Sigmoid colon (tissue), 7 donors: ENCODE measurements around the gene FOXG1. TPM values are rescaled to one million over a fixed set of nuclear protein-coding genes. Genes with fewer than 3 reads are reported as not detected.

ENCODE experiments used
- DNase-seq: peaks from one replicate; pipeline ENCODE4 v3.0.0-alpha.2; 2019
- H3K27ac ChIP-seq, 4 donors: fragments of 200-600 bp; sonication (generic); one replicate each; pipeline ENCODE4 v1.5.1; 2016 to 2019; ENCODE audit warnings: mild to moderate bottlenecking in 1 of 4
- H3K27me3 ChIP-seq, 3 donors: fragments of 200-600 bp; sonication (generic); one replicate each; pipeline ENCODE4 v1.5.1; 2019; ENCODE audit warnings: mild to moderate bottlenecking in 1 of 3
- H3K36me3 ChIP-seq, 4 donors: fragments of 200-600 bp; sonication (generic); one replicate each; pipeline ENCODE4 v1.5.1; 2016 to 2019
- H3K4me1 ChIP-seq, 4 donors: fragments of 200-600 bp; sonication (generic); one replicate each; pipeline ENCODE4 v1.5.1; 2017 to 2019
- H3K4me3 ChIP-seq, 4 donors: fragments of 200-600 bp; sonication (generic); one replicate each; pipeline ENCODE4 v1.5.1; 2017 to 2019; ENCODE audit warnings: mild to moderate bottlenecking in 2 of 4, moderate library complexity in 1 of 4
- H3K9me3 ChIP-seq, 4 donors: fragments of 200-600 bp in 3 of 4; sonication (generic) in 3 of 4; one replicate each; pipeline versions ENCODE4 v1.5.1 to v1.6.1; 2013 to 2019
- EP300 ChIP-seq, 4 donors: sonication (generic); formaldehyde crosslinking; IDR thresholded peaks; one replicate each; pipeline ENCODE4 v1.6.1; 2017; ENCODE audit warnings: antibody characterized with exemption in 4 of 4
- POLR2A ChIP-seq, 2 donors: fragments of 450-650 bp; IDR thresholded peaks; one replicate each; pipeline ENCODE4 v1.6.1; 2016; ENCODE audit warnings: antibody characterized with exemption in 2 of 2, mild to moderate bottlenecking in 2 of 2, moderate library complexity in 2 of 2
- POLR2AphosphoS5 ChIP-seq, 4 donors: sonication (generic); formaldehyde crosslinking; IDR thresholded peaks; one replicate each; pipeline ENCODE4 v1.6.1; 2017; ENCODE audit warnings: antibody characterized with exemption in 4 of 4
- WGBS, 2 donors: extraction: QIAGEN DNeasy Blood & Tissue Kit; methylation state at CpG; one replicate each; pipeline ENCODE4 v1.1.7; 2013; 5-methylcytosine and 5-hydroxymethylcytosine counted together
- intact Hi-C: fragments of 100-400 bp; cut with DNase I; formaldehyde crosslinking; loops from one replicate; pipeline ENCODE4 v1.15.1; 2023
- polyA plus RNA-seq, 3 donors: library from polyadenylated mRNA; stranded (reverse); fragments of 200-250 nt; gene quantifications; one replicate each; pipeline ENCODE4 v1.2.3, GENCODE V29; 2013
- total RNA-seq, 4 donors: library from RNA; depleted of rRNA; stranded (reverse); fragments of >200 nt; gene quantifications; one replicate each; pipeline ENCODE4 v1.1.0, GENCODE V29; 2016
- TF ChIP-seq, protein P1 (sequence below), 4 experiments: fragments of 450-650 bp in 3 of 4; fragments of 200-600 bp in 1 of 4; IDR thresholded peaks; one replicate each; pipeline ENCODE4 v1.5.1; 2016 to 2019; ENCODE audit warnings: antibody characterized with exemption in 4 of 4, mild to moderate bottlenecking in 3 of 4, moderate library complexity in 2 of 4
- donor health status: healthy with polysubstance abuse.
- donor health status: Bipolar disorder and iron deficiency.
- donor health status: healthy.

The FOXG1 gene
- total and polyA plus RNA-seq, 7 donors, result 0.03 TPM; not detected in 6

DNA sequence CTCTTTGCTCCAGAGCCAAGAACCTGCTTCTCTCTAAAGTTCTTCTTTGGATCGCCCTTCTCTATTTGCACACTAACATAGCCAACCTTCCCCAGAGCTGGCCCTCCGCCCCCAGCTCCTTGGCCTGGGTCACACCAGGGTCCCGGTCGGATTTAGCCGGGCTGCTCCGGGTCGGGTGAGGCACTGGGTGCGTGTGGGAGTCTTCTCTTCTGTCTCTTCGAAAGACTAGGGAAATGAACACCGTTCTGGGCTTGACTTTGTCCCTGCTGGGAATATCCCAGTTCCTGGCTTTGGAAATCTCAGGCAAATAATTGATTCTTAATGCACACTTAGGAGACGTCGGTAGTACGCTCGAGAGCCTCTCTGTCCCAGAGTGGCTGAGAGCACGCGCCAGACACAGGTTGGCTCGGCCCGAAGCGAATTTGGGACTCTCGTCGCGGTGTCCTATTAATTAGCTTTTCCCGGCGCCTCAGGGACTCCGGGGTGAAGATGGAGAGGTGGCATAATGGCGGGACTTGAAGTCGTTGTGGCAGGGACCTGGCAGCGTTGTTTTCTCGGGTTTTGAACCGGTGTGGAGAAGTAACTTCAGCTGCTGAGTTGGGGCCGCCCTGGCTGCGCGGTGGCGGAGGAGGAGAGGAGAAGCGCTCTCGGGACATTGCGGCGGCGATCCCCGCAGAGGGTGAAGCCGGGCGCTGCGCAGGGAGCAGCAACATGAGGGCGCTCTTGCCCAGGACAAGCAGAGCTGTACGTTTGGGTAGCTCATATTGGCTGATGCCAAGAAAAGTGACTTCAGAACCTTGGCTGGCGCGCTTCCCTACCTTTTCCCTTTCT is 7.5 kb downstream of the FOXG1 start:
- Histone ChIP-seq H3K27ac (no peak overlapping the region), H3K27me3 (peaks cover 22 to 100% (median 97%) of the 10 kb centered on the region in 3 donors), H3K4me1 (peaks cover 0 to 11% (median 3%) of the 10 kb centered on the region in 4 donors), H3K36me3 (no peaks in the 10 kb centered on the region), H3K9me3 (peaks cover 0 to 3% (median 0%) of the 10 kb centered on the region in 4 donors), H3K4me3 (no peak overlapping the region)
- no peak for DNase-seq
- 7 to 20% methylated on average over 47 of the region's 47 CpGs for WGBS, 2 donors
- TF ChIP-seq POLR2A (IDR thresholded peaks at IDR 0.05) (no peak), POLR2AphosphoS5 (IDR thresholded peaks at IDR 0.05) (no peak), EP300 (IDR thresholded peaks at IDR 0.05) (no peak)
- TF ChIP-seq, protein P1, sequence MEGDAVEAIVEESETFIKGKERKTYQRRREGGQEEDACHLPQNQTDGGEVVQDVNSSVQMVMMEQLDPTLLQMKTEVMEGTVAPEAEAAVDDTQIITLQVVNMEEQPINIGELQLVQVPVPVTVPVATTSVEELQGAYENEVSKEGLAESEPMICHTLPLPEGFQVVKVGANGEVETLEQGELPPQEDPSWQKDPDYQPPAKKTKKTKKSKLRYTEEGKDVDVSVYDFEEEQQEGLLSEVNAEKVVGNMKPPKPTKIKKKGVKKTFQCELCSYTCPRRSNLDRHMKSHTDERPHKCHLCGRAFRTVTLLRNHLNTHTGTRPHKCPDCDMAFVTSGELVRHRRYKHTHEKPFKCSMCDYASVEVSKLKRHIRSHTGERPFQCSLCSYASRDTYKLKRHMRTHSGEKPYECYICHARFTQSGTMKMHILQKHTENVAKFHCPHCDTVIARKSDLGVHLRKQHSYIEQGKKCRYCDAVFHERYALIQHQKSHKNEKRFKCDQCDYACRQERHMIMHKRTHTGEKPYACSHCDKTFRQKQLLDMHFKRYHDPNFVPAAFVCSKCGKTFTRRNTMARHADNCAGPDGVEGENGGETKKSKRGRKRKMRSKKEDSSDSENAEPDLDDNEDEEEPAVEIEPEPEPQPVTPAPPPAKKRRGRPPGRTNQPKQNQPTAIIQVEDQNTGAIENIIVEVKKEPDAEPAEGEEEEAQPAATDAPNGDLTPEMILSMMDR (IDR thresholded peaks at IDR 0.05), result no peak
- intact Hi-C loops, result no loop called here

DNA sequence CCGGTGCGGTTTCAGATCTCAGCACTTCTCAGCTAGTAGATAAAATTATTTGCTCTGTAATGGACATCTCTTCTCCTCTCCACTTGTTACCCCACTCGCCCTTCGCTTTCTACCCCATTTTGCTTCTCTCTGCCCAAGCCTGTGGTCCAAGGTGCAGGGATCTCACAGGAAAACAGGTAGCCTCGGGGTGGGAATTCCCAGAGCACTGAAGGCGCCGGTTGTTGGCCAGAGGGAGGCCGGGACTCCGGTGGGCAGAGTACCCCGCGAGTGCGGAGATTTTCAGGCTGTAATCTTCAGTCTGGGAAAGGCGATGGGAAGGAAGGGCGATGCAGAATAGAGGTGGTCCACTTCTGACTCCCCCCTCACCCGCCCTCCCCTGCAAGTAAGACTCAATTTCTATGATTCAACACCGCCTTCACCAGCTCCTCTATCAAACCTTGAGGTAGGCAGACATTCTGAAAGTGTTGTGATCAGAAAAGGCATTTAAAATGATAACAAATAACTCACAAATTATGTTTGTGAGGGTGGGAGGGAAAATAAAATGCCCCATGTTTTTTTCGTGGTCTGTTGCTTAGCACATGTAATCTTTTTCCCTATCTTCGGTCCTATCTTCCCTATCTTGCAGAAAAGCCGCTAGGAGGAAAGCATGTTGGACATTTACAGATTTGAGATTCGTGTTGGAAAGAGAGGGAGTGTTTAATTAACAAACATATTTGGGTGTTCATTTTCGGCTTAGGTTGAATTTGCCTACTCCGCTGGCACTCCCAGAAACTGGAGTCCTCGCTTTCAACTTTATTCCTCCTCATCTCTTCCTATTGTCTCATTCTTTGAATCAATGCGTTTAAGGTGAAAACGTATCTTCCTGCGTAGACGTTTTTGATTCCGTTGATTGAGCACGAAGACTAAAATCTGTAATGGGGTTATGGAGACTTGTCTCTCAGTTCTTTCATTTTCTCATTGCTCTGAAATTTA is 8.5 kb downstream of the FOXG1 start:
- Histone ChIP-seq H3K36me3 (no peaks in the 10 kb centered on the region), H3K27me3 (peaks cover 20 to 100% (median 98%) of the 10 kb centered on the region in 3 donors), H3K4me1 (peaks cover 0 to 11% (median 3%) of the 10 kb centered on the region in 4 donors), H3K4me3 (no peak overlapping the region), H3K27ac (no peak overlapping the region), H3K9me3 (peaks cover 0 to 3% (median 0%) of the 10 kb centered on the region in 4 donors)
- intact Hi-C loops, result no loop called here
- WGBS, 2 donors, result 8 to 18% methylated on average over 29 of the region's 29 CpGs
- DNase-seq, result no peak
- TF ChIP-seq POLR2A (IDR thresholded peaks at IDR 0.05), result no peak
- TF ChIP-seq, protein P1 (IDR thresholded peaks at IDR 0.05), result no peak
- TF ChIP-seq EP300 (IDR thresholded peaks at IDR 0.05), result no peak
- TF ChIP-seq POLR2AphosphoS5 (IDR thresholded peaks at IDR 0.05), result no peak

DNA sequence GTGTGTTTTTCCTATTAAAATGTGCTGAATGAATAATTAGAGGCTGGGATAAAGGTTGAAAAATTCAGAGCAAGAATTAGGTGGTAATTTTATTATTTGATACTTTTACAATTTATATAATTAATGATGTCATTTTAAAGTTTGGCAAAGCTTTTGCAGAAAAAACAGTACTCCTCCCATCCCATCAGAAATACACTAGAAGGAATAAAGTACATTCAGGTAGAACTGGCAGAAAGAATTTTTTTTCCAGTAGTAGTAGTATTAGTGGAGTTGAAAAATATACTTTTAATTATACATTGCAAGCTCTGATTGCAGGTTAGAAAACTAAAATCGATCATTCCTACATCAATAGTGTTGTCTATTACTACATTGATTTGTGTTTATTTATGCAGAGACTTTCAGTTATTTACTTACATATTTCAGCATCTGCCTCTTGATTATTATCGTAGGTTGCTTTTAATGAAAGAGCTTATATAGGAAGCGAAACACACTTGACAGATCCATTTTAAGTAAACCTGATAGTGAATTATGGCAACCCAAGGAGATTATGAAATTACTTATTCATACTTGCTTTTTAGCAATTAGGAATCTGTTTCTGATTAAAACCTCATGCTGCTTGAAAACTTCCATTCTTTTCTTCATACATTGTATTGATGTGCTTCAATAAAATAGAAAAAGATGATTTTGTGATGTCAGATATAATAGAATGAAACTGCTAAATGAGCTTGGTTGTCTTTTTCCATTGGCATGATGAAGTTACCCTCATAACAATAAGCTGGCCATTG is 10.1 kb downstream of the FOXG1 start:
- intact Hi-C loops, result no loop called here
- H3K36me3 ChIP-seq, result no peaks in the 10 kb centered on the region
- H3K4me1 ChIP-seq, result peaks cover 0 to 11% (median 3%) of the 10 kb centered on the region in 4 donors
- H3K27ac ChIP-seq, result no peak overlapping the region
- H3K27me3 ChIP-seq, result peaks cover 28 to 100% (median 98%) of the 10 kb centered on the region in 3 donors
- peaks cover 0 to 3% (median 0%) of the 10 kb centered on the region in 4 donors for H3K9me3 ChIP-seq
- no peak for DNase-seq
- 25 to 30% methylated on average over 3 of the region's 3 CpGs for WGBS, 2 donors
- TF ChIP-seq POLR2AphosphoS5 (IDR thresholded peaks at IDR 0.05) (no peak), EP300 (IDR thresholded peaks at IDR 0.05) (no peak), POLR2A (IDR thresholded peaks at IDR 0.05) (no peak)
- TF ChIP-seq, protein P1 (IDR thresholded peaks at IDR 0.05), result no peak
- no peak overlapping the region for H3K4me3 ChIP-seq

DNA sequence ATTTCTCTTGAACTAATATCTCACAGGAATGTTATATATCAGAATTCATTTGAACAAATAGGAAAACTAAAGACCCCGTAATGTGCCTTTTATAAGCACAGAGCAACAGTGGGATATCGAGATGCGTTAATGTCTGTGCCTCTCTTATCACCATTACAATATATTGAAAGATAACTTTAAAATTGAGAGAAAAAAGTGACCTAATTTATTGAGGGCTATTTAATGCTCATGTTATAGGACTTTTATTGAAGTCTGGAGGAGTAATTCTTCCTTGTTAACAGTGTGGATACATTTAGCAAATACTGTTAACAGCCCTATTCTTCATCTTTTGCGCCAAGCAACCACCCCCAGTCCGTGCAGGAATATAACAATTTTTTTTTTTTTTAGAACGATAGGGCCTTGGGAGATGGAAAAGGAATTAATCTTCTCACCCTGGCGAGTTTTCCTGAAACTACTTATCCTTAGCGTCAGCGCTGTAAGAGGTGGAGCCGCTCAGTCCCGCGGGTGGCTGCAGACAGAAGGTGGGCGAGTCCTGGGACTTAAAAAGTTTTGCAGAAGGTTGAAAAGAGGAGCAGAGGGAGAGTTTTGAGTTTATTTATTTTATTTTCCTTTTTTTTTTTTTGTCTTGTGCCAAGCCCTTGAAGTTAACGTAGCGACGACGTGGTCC is 11.0 kb downstream of the FOXG1 start:
- peaks cover 0 to 3% (median 0%) of the 10 kb centered on the region in 4 donors for H3K9me3 ChIP-seq
- DNase-seq, result no peak
- no peak overlapping the region for H3K4me3 ChIP-seq
- H3K36me3 ChIP-seq, result no peaks in the 10 kb centered on the region
- 7 to 14% methylated on average over 17 of the region's 17 CpGs for WGBS, 2 donors
- no peak overlapping the region for H3K27ac ChIP-seq
- H3K4me1 ChIP-seq, result peaks cover 0 to 11% (median 3%) of the 10 kb centered on the region in 4 donors
- H3K27me3 ChIP-seq, result peaks cover 25 to 100% (median 98%) of the 10 kb centered on the region in 3 donors
- intact Hi-C loops, result no loop called here
- TF ChIP-seq POLR2A (IDR thresholded peaks at IDR 0.05), result no peak
- no peak for TF ChIP-seq EP300 (IDR thresholded peaks at IDR 0.05)
- TF ChIP-seq, protein P1 (IDR thresholded peaks at IDR 0.05), result no peak
- no peak for TF ChIP-seq POLR2AphosphoS5 (IDR thresholded peaks at IDR 0.05)
